Naive thymus-derived CD4-positive, alpha-beta T cell (primary cell): ENCODE measurements around the gene ATP5PO. TPM values are rescaled to one million over a fixed set of nuclear protein-coding genes. Genes with fewer than 3 reads are reported as not detected.

Experiments
- ATAC-seq: fragments of 150-1000 bp; cut with Tn5 transposase; 2 replicates; pipeline ENCODE4 v1.10.0; 2021; ENCODE audit warnings: mild to moderate bottlenecking, moderate library complexity
- CTCF ChIA-PET: fragments of 350-600 bp; sonication (Branson Sonifier 250); formaldehyde crosslinking; loops from one replicate; lab custom pipeline; 2021; ENCODE audit warnings: antibody characterized with exemption; lab: Charles Lee
- POLR2A ChIA-PET: fragments of 350-600 bp; sonication (Branson Sonifier 250); formaldehyde crosslinking; loops from one replicate; lab custom pipeline; 2021; ENCODE audit warnings: antibody characterized with exemption, inconsistent platforms; lab: Charles Lee
- DNase-seq, 9 donors: peaks; one replicate each; pipeline versions ENCODE4 v3.0.0 to v3.0.0-alpha.2; 2020 to 2022; ENCODE audit warnings: mixed read lengths in 1 of 9
- H3K27ac ChIP-seq: one replicate; pipeline ENCODE4 v1.7.0; 2013; ENCODE audit warnings: mild to moderate bottlenecking, low read depth, low read length, moderate library complexity
- H3K27me3 ChIP-seq, 2 donors: one replicate each; pipeline ENCODE4 v1.7.0; 2013; ENCODE audit warnings: low read length in 2 of 2, mild to moderate bottlenecking in 2 of 2, moderate library complexity in 2 of 2; ENCODE audit not compliant: control insufficient read depth in 2 of 2, insufficient read depth in 2 of 2
- H3K36me3 ChIP-seq, 3 experiments: 1 replicate in 2 of 3; 2 replicates in 1 of 3; pipeline ENCODE4 v1.7.0; 2013; ENCODE audit warnings: low read length in 3 of 3, mild to moderate bottlenecking in 3 of 3, moderate library complexity in 1 of 3; ENCODE audit not compliant: insufficient read depth in 3 of 3, control insufficient read depth in 2 of 3
- H3K4me1 ChIP-seq, 2 donors: one replicate each; pipeline ENCODE4 v1.7.0; 2013; ENCODE audit warnings: low read length in 2 of 2, mild to moderate bottlenecking in 2 of 2, moderate library complexity in 1 of 2; ENCODE audit not compliant: control insufficient read depth in 2 of 2, insufficient read depth in 2 of 2
- H3K4me3 ChIP-seq: 2 replicates; pipeline ENCODE4 v1.7.0; 2013; ENCODE audit warnings: mild to moderate bottlenecking, low read length
- H3K9me3 ChIP-seq, 3 experiments: 1 replicate in 2 of 3; 2 replicates in 1 of 3; pipeline ENCODE4 v1.7.0; 2013; ENCODE audit warnings: low read length in 3 of 3; ENCODE audit not compliant: control insufficient read depth in 2 of 3
- H3K27ac Mint-ChIP-seq, 9 donors: one replicate each; pipeline ENCODE4 v1.8.0; 2020 to 2022; ENCODE audit warnings: mixed read lengths in 9 of 9, mild to moderate bottlenecking in 8 of 9, moderate library complexity in 5 of 9, inconsistent platforms in 2 of 9
- H3K27me3 Mint-ChIP-seq, 5 donors: one replicate each; pipeline ENCODE4 v1.8.0; 2021 to 2022; ENCODE audit warnings: mixed read lengths in 5 of 5, mild to moderate bottlenecking in 1 of 5
- H3K36me3 Mint-ChIP-seq, 5 donors: one replicate each; pipeline ENCODE4 v1.8.0; 2020 to 2022; ENCODE audit warnings: mixed read lengths in 5 of 5, mild to moderate bottlenecking in 3 of 5, inconsistent platforms in 1 of 5
- H3K4me1 Mint-ChIP-seq, 7 donors: one replicate each; pipeline ENCODE4 v1.8.0; 2020 to 2022; ENCODE audit warnings: mixed read lengths in 7 of 7, mild to moderate bottlenecking in 3 of 7, inconsistent platforms in 1 of 7
- H3K4me3 Mint-ChIP-seq, 10 donors: one replicate each; pipeline ENCODE4 v1.8.0; 2020 to 2022; ENCODE audit warnings: mild to moderate bottlenecking in 10 of 10, mixed read lengths in 10 of 10, moderate library complexity in 6 of 10, inconsistent platforms in 2 of 10
- H3K9me3 Mint-ChIP-seq, 11 donors: one replicate each; pipeline ENCODE4 v1.8.0; 2020 to 2022; ENCODE audit warnings: mixed read lengths in 11 of 11, mild to moderate bottlenecking in 4 of 11, inconsistent platforms in 1 of 11, moderate library complexity in 1 of 11
- intact Hi-C, 2 donors: fragments of 100-400 bp; cut with micrococcal nuclease; formaldehyde crosslinking; loops; one replicate each; pipeline ENCODE4 v1.15.1; 2023
- polyA plus RNA-seq, 2 donors: library from polyadenylated mRNA; unstranded; fragments of 300-500 nt; fragmentation: Illumina TruSeq; gene quantifications; one replicate each; pipeline ENCODE4 v1.2.3, GENCODE V29; 2021
- total RNA-seq, 6 experiments: library from RNA in 5 of 6; stranded (reverse) in 5 of 6; gene quantifications; 1 replicate in 5 of 6; 2 replicates in 1 of 6; pipeline ENCODE4 v1.2.3 and lab custom pipeline; 2021 to 2026

ATP5PO gene
- total and polyA plus RNA-seq, 7 experiments from 2014 or later = 123 to 449 (median 162) TPM

DNA sequence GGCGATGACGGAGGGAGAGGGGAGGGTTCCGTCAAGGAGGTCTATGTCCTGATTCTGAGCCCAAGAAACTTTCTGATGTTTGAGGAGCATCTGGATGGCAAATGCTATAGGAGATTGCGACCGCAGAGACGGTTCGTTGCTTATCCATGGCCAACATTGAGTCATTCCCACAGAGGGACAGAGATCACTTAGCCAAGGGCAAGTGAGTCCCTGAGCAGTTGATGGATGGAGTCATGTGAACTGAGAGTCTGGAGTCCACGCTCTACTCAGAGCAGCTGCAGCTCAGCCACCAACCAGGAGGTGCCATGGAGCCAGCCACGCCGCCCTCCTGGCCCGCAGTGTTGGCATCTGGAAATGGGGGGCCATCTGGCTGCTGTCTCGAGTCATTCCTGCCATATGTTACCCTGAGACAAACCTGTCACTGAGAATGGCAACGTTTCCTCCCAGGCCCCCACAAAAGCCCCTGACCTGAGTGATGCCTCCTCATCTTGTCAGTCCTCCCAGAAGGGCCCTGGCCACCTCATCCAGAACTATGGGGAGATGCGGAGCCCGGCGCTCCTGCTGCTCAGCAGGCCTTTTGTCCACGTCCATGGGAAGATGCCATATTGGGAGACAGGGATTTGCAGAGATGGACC lies 58.6 kb downstream of the ATP5PO start:
- no peaks in the 10 kb centered on the region for H3K27me3 ChIP-seq
- peaks cover 0 to 10% (median 0%) of the 10 kb centered on the region in 5 donors for H3K27me3 Mint-ChIP-seq
- H3K4me3 Mint-ChIP-seq = no peak overlapping the region
- H3K9me3 Mint-ChIP-seq = no peaks in the 10 kb centered on the region
- DNase-seq = no peak
- H3K9me3 ChIP-seq = no peaks in the 10 kb centered on the region
- no peaks in the 10 kb centered on the region for H3K36me3 ChIP-seq
- H3K36me3 Mint-ChIP-seq = no peaks in the 10 kb centered on the region
- ATAC-seq = no peak
- no peaks in the 10 kb centered on the region for H3K4me1 ChIP-seq
- H3K4me3 ChIP-seq = no peak overlapping the region
- intact Hi-C loops = no loop called here
- no peak overlapping the region for H3K27ac ChIP-seq
- CTCF ChIA-PET = no interaction called here
- POLR2A ChIA-PET = no interaction called here
- no peaks in the 10 kb centered on the region for H3K4me1 Mint-ChIP-seq
- H3K27ac Mint-ChIP-seq = no peak overlapping the region

DNA sequence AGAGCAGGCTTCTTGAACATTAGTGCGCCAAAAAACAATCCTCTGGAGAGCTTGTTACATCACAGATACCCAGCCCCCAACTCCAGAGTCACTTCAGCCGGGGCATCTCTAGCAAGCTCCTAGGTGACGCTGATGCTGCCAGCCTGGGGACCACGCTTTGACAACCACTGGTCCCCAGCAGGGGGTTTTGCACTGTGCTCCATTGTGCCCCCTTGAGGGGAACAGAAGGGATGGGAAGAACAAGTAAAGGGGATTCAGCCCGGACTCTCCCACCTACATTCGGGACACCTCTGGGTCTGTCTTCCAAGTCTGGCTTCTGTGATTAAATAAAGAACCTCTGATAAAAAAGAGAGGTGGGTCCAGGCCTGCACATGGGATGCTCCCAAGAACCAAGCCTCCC lies 60.4 kb downstream of the ATP5PO start:
- ATAC-seq (no peak), DNase-seq (no peak)
- Mint-ChIP-seq H3K36me3 (no peaks in the 10 kb centered on the region), H3K9me3 (no peaks in the 10 kb centered on the region), H3K27ac (no peak overlapping the region), H3K27me3 (peaks cover 0 to 6% (median 0%) of the 10 kb centered on the region in 5 donors), H3K4me3 (no peak overlapping the region), H3K4me1 (no peaks in the 10 kb centered on the region)
- H3K4me3 ChIP-seq = no peak overlapping the region
- no peaks in the 10 kb centered on the region for H3K36me3 ChIP-seq
- H3K27me3 ChIP-seq = no peaks in the 10 kb centered on the region
- H3K9me3 ChIP-seq = no peaks in the 10 kb centered on the region
- no peaks in the 10 kb centered on the region for H3K4me1 ChIP-seq
- CTCF ChIA-PET = interaction anchor here (0.6 kb wide), 1 partner anchor 1052 kb away, joined by 3 read pairs; no protein-coding TSS in a partner anchor
- POLR2A ChIA-PET = no interaction called here
- no peak overlapping the region for H3K27ac ChIP-seq
- intact Hi-C loops = no loop called here

DNA sequence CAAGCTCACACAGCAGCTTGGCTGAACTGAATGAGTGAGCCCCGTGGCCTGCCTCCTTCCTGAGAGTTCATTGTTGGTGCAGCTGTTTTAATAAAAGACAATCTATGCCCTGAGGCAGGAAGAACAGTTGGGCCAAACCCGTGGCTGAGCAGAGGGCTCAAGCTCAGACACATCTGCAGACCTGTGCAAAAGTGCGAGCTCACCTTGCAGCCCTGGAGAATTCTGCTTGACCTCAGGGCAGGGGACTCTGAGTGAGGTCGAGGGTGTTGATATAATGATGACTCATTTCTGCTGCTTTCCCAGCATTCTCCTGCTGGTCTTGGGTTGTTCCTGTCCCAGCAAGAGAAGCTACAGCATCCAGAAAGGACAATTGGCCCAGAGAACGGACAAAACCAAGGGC lies 61.0 kb downstream of the ATP5PO start:
- H3K27me3 ChIP-seq = no peaks in the 10 kb centered on the region
- H3K27me3 Mint-ChIP-seq = peaks cover 0 to 6% (median 0%) of the 10 kb centered on the region in 5 donors
- no peak overlapping the region for H3K4me3 ChIP-seq
- ChIA-PET POLR2A (no interaction called here), CTCF (interaction anchor here (0.6 kb wide), 1 partner anchor 1052 kb away, joined by 3 read pairs; no protein-coding TSS in a partner anchor)
- no peak overlapping the region for H3K27ac ChIP-seq
- no peaks in the 10 kb centered on the region for H3K36me3 ChIP-seq
- ATAC-seq (no peak), DNase-seq (no peak)
- no peaks in the 10 kb centered on the region for H3K36me3 Mint-ChIP-seq
- no peaks in the 10 kb centered on the region for H3K4me1 ChIP-seq
- no peaks in the 10 kb centered on the region for H3K9me3 ChIP-seq
- intact Hi-C loops = no loop called here
- no peak overlapping the region for H3K27ac Mint-ChIP-seq
- no peaks in the 10 kb centered on the region for H3K4me1 Mint-ChIP-seq
- no peak overlapping the region for H3K4me3 Mint-ChIP-seq
- H3K9me3 Mint-ChIP-seq = no peaks in the 10 kb centered on the region

Other genes with a start within 250 kb of the ATP5PO start
- 10 to 100 TPM; 25.5 to 92.7 (median 87.9) TPM for gene MRPS6, start 157.8 kb upstream of the ATP5PO start, total RNA-seq
- 100 to 1,000 TPM; 183 to 193 TPM for gene MRPS6, start 157.8 kb upstream of the ATP5PO start, polyA plus RNA-seq
- gene SLC5A3, start 157.8 kb upstream of the ATP5PO start, total RNA-seq = 10 to 100 TPM in 3 of 5 experiments, 1 to 10 TPM in 2; 8.8 to 45.5 (median 34.0) TPM
- gene SLC5A3, start 157.8 kb upstream of the ATP5PO start, polyA plus RNA-seq = 1 to 10 TPM; 1.8 to 2.1 TPM